Measurements from ENCODE around the gene AFF3. TPM values are rescaled to one million over a fixed set of nuclear protein-coding genes. Genes with fewer than 3 reads are reported as not detected.

AFF3 gene
- total and polyA plus RNA-seq, 2 of the 8 experiments (the other 6 are each of a cell fraction or from before 2014, with no cell fraction given) = 0.27 to 3.0 TPM

DNA sequence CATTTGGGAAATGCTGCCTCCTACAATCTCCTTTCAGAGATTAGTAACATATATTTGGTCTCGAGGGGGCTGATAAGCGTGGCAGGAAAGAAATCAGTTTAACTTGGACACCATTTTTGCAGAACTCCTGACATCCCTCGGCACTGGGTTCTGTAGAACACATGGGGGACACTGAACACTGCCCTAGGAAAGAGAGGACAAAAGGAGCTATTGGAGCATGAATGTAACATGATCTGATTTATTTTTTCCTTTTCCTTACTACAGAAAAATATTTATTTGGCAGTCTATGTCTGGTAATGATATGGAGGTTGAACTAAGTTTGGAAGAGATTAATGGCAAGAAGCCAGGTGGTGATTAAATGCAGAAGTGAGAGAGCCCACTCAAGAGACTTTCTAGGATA lies 153.8 kb downstream of the AFF3 start:
- H2BK15ac ChIP-seq (ENCODE audit: low read length) = no peak overlapping the region
- H3K14ac ChIP-seq (ENCODE audit: insufficient read length) = no peak overlapping the region
- H2BK20ac ChIP-seq (ENCODE audit: low read length) = no peak overlapping the region
- no peak overlapping the region for H3K27ac ChIP-seq (ENCODE audit: low read depth, low read length)
- WGBS, 2 experiments (ENCODE audit: extremely low coverage in 1 of 2, insufficient coverage in 1 of 2, insufficient read length in 1 of 2, insufficient replicate concordance in 2 of 2, low coverage in 1 of 2, low lambda C conversion rate in 2 of 2, missing lambda C conversion rate in 1 of 2) = 100% methylated on average over 3 of the region's 3 CpGs; no CpG with 5 or more reads in 1 of the 2 experiments
- H3K18ac ChIP-seq (ENCODE audit: extremely low read depth, low read length) = no peak overlapping the region
- H3K56ac ChIP-seq (replicated peaks; ENCODE audit: insufficient read length, low read depth, low read length) = no peak overlapping the region
- no peak overlapping the region for H4K8ac ChIP-seq (ENCODE audit: extremely low read depth, insufficient read depth, low read length)
- H2BK12ac ChIP-seq (ENCODE audit: low read depth, low read length) = no peak overlapping the region
- no peak overlapping the region for H2BK120ac ChIP-seq (replicated peaks; ENCODE audit: low read depth, low read length)
- no peak overlapping the region for H2AK5ac ChIP-seq (ENCODE audit: low read depth, low read length)
- no peak for DNase-seq (ENCODE audit: low read depth in 1 of 2, low spot score in 2 of 2)
- ChIA-PET CTCF (ENCODE audit: partially characterized antibody) (interaction anchor here (0.7 to 1.5 kb wide), 2 partner anchors 9 to 12 kb away, joined by 3 to 4 read pairs; no protein-coding TSS in a partner anchor), POLR2A (ENCODE audit: partially characterized antibody) (no interaction called here)
- no peaks in the 10 kb centered on the region for H3K27me3 ChIP-seq (replicated peaks in 1 of 4; ENCODE audit: control insufficient read depth in 3 of 4, extremely low read depth in 1 of 4, insufficient read depth in 3 of 4, low read length in 3 of 4)
- H3K79me2 ChIP-seq (ENCODE audit: control insufficient read depth in 1 of 2, insufficient read depth in 2 of 2, low read length in 2 of 2) = no peaks in the 10 kb centered on the region
- no peak for FAIRE-seq
- no peaks in the 10 kb centered on the region for H3K36me3 ChIP-seq (ENCODE audit: control insufficient read depth in 2 of 4, insufficient read depth in 4 of 4, low read length in 3 of 4)
- H3K79me1 ChIP-seq (ENCODE audit: low read depth, low read length) = no peaks in the 10 kb centered on the region
- H3K9ac ChIP-seq (replicated peaks in 1 of 4; ENCODE audit: extremely low read depth in 1 of 4, low read depth in 3 of 4, low read length in 3 of 4) = no peak overlapping the region
- H3K9me3 ChIP-seq (ENCODE audit: insufficient read depth in 2 of 2, low read depth in 1 of 2, low read length in 1 of 2) = no peaks in the 10 kb centered on the region
- no peaks in the 10 kb centered on the region for H3K23me2 ChIP-seq (ENCODE audit: low read depth, low read length)
- no peak overlapping the region for H2AFZ ChIP-seq (ENCODE audit: low read length)
- H3K4me2 ChIP-seq (ENCODE audit: insufficient read depth in 1 of 2, low read depth in 2 of 2, low read length in 2 of 2) = no peak overlapping the region
- H3K4me1 ChIP-seq (replicated peaks in 1 of 4; ENCODE audit: control insufficient read depth in 3 of 4, insufficient read depth in 4 of 4, low read length in 3 of 4) = no peaks in the 10 kb centered on the region
- no peak overlapping the region for H4K91ac ChIP-seq (replicated peaks; ENCODE audit: insufficient read length, low read length)
- H3K23ac ChIP-seq (ENCODE audit: insufficient read length) = no peak overlapping the region
- H3K4me3 ChIP-seq (ENCODE audit: extremely low read depth in 1 of 4, insufficient read depth in 2 of 4, low read depth in 3 of 4, low read length in 4 of 4) = no peak overlapping the region
- no peak overlapping the region for H2BK5ac ChIP-seq (ENCODE audit: low read depth, low read length)
- H4K5ac ChIP-seq (ENCODE audit: insufficient read length, low read depth, low read length) = no peak overlapping the region
- no peaks in the 10 kb centered on the region for H4K20me1 ChIP-seq (replicated peaks in 1 of 2; ENCODE audit: control insufficient read depth in 1 of 2, insufficient read depth in 2 of 2, low read length in 2 of 2)
- H3K4ac ChIP-seq (replicated peaks; ENCODE audit: insufficient read length, low read depth, low read length) = no peak overlapping the region
- TF ChIP-seq RXRA (IDR thresholded peaks at IDR 0.05; ENCODE audit: insufficient read depth, low read depth, low read length) (no peak), CHD2 (IDR thresholded peaks at IDR 0.05; ENCODE audit: low read length) (no peak), JUND (IDR thresholded peaks at IDR 0.05; ENCODE audit: low read length) (no peak), CTBP2 (IDR thresholded peaks at IDR 0.05; ENCODE audit: borderline replicate concordance, insufficient read depth, insufficient read length, low read length) (no peak), HDAC2 (IDR thresholded peaks at IDR 0.05; ENCODE audit: borderline replicate concordance in 1 of 2, low read depth in 2 of 2, low read length in 2 of 2) (no peak), SRF (IDR thresholded peaks at IDR 0.05; ENCODE audit: low read depth, low read length) (no peak), EGR1 (IDR thresholded peaks at IDR 0.05; ENCODE audit: borderline replicate concordance, low read depth, low read length) (no peak), RFX5 (IDR thresholded peaks at IDR 0.05; ENCODE audit: borderline replicate concordance, low read depth, low read length) (no peak), NRF1 (IDR thresholded peaks at IDR 0.05; ENCODE audit: low read depth, low read length) (no peak), SIX5 (IDR thresholded peaks at IDR 0.05; ENCODE audit: low read depth, low read length) (no peak), MAFK (IDR thresholded peaks at IDR 0.05; ENCODE audit: low read depth, low read length) (no peak), POLR2AphosphoS5 (IDR thresholded peaks at IDR 0.05; ENCODE audit: low read depth, low read length) (no peak), TAF7 (optimal IDR thresholded peaks at IDR 0.05; ENCODE audit: borderline replicate concordance, low read depth, low read length) (no peak)
- TF ChIP-seq, protein P1, sequence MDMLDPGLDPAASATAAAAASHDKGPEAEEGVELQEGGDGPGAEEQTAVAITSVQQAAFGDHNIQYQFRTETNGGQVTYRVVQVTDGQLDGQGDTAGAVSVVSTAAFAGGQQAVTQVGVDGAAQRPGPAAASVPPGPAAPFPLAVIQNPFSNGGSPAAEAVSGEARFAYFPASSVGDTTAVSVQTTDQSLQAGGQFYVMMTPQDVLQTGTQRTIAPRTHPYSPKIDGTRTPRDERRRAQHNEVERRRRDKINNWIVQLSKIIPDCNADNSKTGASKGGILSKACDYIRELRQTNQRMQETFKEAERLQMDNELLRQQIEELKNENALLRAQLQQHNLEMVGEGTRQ (IDR thresholded peaks at IDR 0.05; ENCODE audit: low read length) = no peak
